Adrenal gland (tissue), 12 donors: ENCODE results near the gene ARHGAP21. TPM values are rescaled to one million over a fixed set of nuclear protein-coding genes. Genes with fewer than 3 reads are reported as not detected.

ENCODE experiments used
- DNase-seq, 7 donors: peaks; one replicate each; pipeline ENCODE4 v3.0.0-alpha.2; 2019 to 2020
- H3K27ac ChIP-seq, 5 donors: fragments of 200-600 bp; sonication (generic) in 4 of 5; 1 replicate in 3 of 5; 2 replicates in 2 of 5; pipeline versions ENCODE4 v1.5.1 to v1.8.0; 2016 to 2020; ENCODE audit warnings: mild to moderate bottlenecking in 1 of 5
- H3K27me3 ChIP-seq: fragments of 200-600 bp; 2 replicates; pipeline ENCODE4 v1.8.0; 2021
- H3K36me3 ChIP-seq, 2 donors: fragments of 200-600 bp; replicated peaks in 1 of 2; 1 replicate in 1 of 2; 2 replicates in 1 of 2; pipeline versions ENCODE4 v1.5.1 to v1.8.0; 2018 to 2022
- H3K4me1 ChIP-seq, 2 donors: fragments of 200-600 bp; replicated peaks in 1 of 2; 1 replicate in 1 of 2; 2 replicates in 1 of 2; pipeline versions ENCODE4 v1.5.1 to v1.8.0; 2018 to 2021
- H3K4me3 ChIP-seq, 4 donors: fragments of 200-600 bp; sonication (generic) in 3 of 4; one replicate each; pipeline ENCODE4 v1.5.1; 2016 to 2018
- H3K9me3 ChIP-seq, 3 donors: fragments of 200-600 bp; sonication (generic) in 1 of 3; replicated peaks in 1 of 3; 1 replicate in 2 of 3; 2 replicates in 1 of 3; pipeline versions ENCODE4 v1.5.1 to v1.8.0; 2016 to 2021
- POLR2A ChIP-seq, 2 donors: fragments of 450-650 bp; IDR thresholded peaks; one replicate each; pipeline ENCODE4 v1.6.1; 2017; ENCODE audit warnings: antibody characterized with exemption in 2 of 2, mild to moderate bottlenecking in 2 of 2, moderate library complexity in 1 of 2
- WGBS, 4 donors: extraction: QIAGEN DNeasy Blood & Tissue Kit in 2 of 4; methylation state at CpG; one replicate each; pipeline versions ENCODE4 v1.1.5 to v1.1.7; 2013 to 2017; 5-methylcytosine and 5-hydroxymethylcytosine counted together
- intact Hi-C, 2 donors: fragments of 100-400 bp; cut with DNase I; formaldehyde crosslinking; loops; one replicate each; pipeline versions ENCODE4 v1.14.1 to v1.15.0; 2022 to 2023
- polyA plus RNA-seq, 3 donors: library from polyadenylated mRNA; stranded (reverse); fragments of 200-250 nt in 2 of 3; fragments of 350-450 nt in 1 of 3; fragmentation: Illumina TruSeq in 1 of 3; extraction: RNeasy Lipid Tissue Mini Kit (QIAGEN cat#74804) in 1 of 3; gene quantifications; one replicate each; pipeline ENCODE4 v1.2.3, GENCODE V29; 2013 to 2014
- total RNA-seq, 9 donors: library from RNA; depleted of rRNA in 4 of 9; stranded (reverse); fragments of >200 nt in 4 of 9; fragments of 120-200 nt in 1 of 9; fragmentation: NEBNext Ultra II Directional in 1 of 9; extraction: Animal tissue kit (Norgen Biotek cat#: 25700) in 1 of 9; gene quantifications; one replicate each; pipeline versions ENCODE4 v1.1.0 to v1.2.4, GENCODE V29; 2013 to 2023
- TF ChIP-seq, protein P1 (sequence below), 6 experiments: fragments of 450-650 bp in 4 of 6; fragments of 200-600 bp in 2 of 6; sonication (generic) in 1 of 6; IDR thresholded peaks; 1 replicate in 5 of 6; 2 replicates in 1 of 6; pipeline versions ENCODE4 v1.5.1 to v1.8.0; 2016 to 2021; ENCODE audit warnings: antibody characterized with exemption in 6 of 6, mild to moderate bottlenecking in 2 of 6, moderate library complexity in 1 of 6
- donor health status: healthy with polysubstance abuse.
- donor health status: Bipolar disorder and iron deficiency.
- donor health status: DM: yes; HTN: yes; CAD: no.
- donor health status: DM: no; HTN: no; CAD: no.
- donor health status: DM: no; HTN: no; CAD: no.
- donor health status: DM: yes; HTN: yes; CAD: no.

ARHGAP21 gene
- total and polyA plus RNA-seq, 12 donors, result 45.2 to 160 (median 107) TPM

- WGBS, 4 donors, result 41 to 50% (median 45%) methylated on average over 3 of the region's 3 CpGs
- intact Hi-C loops, result no loop called here
- Histone ChIP-seq H3K4me3 (peak overlapping the region in 1 of 4 donors; percentile 2), H3K4me1 (peaks cover 19 to 48% of the 10 kb centered on the region in 2 donors), H3K9me3 (no peaks in the 10 kb centered on the region), H3K27me3 (no peaks in the 10 kb centered on the region), H3K27ac (peak overlapping the region in 4 of 5 donors; percentile 51 to 73 (median 59)), H3K36me3 (no peaks in the 10 kb centered on the region)
- TF ChIP-seq, protein P1, sequence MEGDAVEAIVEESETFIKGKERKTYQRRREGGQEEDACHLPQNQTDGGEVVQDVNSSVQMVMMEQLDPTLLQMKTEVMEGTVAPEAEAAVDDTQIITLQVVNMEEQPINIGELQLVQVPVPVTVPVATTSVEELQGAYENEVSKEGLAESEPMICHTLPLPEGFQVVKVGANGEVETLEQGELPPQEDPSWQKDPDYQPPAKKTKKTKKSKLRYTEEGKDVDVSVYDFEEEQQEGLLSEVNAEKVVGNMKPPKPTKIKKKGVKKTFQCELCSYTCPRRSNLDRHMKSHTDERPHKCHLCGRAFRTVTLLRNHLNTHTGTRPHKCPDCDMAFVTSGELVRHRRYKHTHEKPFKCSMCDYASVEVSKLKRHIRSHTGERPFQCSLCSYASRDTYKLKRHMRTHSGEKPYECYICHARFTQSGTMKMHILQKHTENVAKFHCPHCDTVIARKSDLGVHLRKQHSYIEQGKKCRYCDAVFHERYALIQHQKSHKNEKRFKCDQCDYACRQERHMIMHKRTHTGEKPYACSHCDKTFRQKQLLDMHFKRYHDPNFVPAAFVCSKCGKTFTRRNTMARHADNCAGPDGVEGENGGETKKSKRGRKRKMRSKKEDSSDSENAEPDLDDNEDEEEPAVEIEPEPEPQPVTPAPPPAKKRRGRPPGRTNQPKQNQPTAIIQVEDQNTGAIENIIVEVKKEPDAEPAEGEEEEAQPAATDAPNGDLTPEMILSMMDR (IDR thresholded peaks at IDR 0.05), result no peak
- TF ChIP-seq POLR2A (IDR thresholded peaks at IDR 0.05), result no peak
- DNase-seq, result no peak
Observed at GRCh38 chr10:24680647-24681524, 42.8 kb downstream of the ARHGAP21 start.

DNA sequence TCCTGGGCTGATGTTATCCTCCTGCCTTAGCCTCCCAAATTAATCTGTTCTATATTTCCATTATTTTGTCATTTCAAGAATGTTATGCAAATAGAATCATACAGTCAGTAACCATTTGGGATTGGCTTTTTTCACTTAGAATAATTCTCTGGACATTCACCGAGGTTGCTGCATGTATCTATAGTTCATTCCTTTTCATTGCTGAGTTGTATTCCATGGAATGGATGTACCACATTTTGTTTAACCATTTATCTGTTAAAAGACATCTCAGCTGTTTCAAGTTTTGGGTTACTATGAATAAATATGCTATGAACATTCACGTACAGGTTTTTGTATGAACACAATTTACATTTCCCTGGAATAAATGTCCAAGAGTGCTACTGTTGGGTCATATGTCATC, 44.9 kb downstream of the ARHGAP21 start:
- TF ChIP-seq, protein P1 (IDR thresholded peaks at IDR 0.05), result no peak
- TF ChIP-seq POLR2A (IDR thresholded peaks at IDR 0.05), result no peak
- intact Hi-C loops, result no loop called here
- 94 to 99% (median 98%) methylated on average over 2 of the region's 2 CpGs for WGBS, 4 donors
- Histone ChIP-seq H3K9me3 (no peaks in the 10 kb centered on the region), H3K27me3 (no peaks in the 10 kb centered on the region), H3K36me3 (no peaks in the 10 kb centered on the region), H3K4me3 (no peak overlapping the region), H3K27ac (no peak overlapping the region), H3K4me1 (peaks cover 21 to 50% of the 10 kb centered on the region in 2 donors)
- no peak for DNase-seq

DNA sequence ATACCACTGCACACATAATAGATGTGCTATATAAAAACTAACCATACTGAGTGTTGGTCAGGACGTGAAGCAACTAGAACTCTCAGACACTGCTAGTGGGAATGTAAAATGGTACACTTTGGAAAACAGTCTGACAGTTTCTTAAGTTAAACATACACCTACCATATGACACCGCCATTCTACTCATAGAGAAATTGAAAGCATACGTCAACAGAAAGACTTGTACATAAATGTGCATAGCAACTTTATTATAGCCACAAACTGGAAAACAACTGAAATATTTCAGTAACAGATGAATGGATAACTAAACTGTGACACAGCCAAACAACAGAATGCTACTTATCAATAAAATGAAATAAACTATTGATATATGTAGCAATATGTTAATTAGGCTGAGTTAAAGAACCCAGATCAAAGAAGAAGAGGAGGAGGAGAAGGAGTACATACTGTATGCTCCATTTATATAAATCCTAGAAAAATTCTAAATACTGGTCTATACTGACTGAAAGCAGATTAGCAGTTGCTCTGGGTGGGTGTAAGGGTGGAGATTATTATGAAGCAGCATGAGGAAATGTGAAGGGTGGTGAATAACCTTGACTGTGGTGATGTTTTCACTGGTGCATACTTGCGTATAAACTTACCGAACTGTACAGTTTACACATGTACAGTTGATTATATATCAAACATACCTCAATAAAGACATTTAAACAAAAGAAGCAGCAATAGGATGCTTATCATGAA, 48.6 kb downstream of the ARHGAP21 start:
- H3K27ac ChIP-seq, result no peak overlapping the region
- H3K4me1 ChIP-seq, result peaks cover 12 to 24% of the 10 kb centered on the region in 2 donors
- no peak for TF ChIP-seq POLR2A (IDR thresholded peaks at IDR 0.05)
- TF ChIP-seq, protein P1 (IDR thresholded peaks at IDR 0.05), result no peak
- intact Hi-C loops, result no loop called here
- WGBS, 4 donors, result 88 to 94% (median 89%) methylated on average over 5 of the region's 5 CpGs
- no peaks in the 10 kb centered on the region for H3K36me3 ChIP-seq
- no peaks in the 10 kb centered on the region for H3K9me3 ChIP-seq
- no peak overlapping the region for H3K4me3 ChIP-seq
- no peaks in the 10 kb centered on the region for H3K27me3 ChIP-seq
- no peak for DNase-seq

GRCh38 chr10:24670964-24671670, 52.6 kb downstream of the ARHGAP21 start:
- no peak for DNase-seq
- intact Hi-C loops, result no loop called here

More at GRCh38 chr10:24670964-24671670, 52.6 kb downstream of the ARHGAP21 start:
- Histone ChIP-seq H3K4me1 (peaks cover 21 to 27% of the 10 kb centered on the region in 2 donors), H3K36me3 (no peaks in the 10 kb centered on the region), H3K4me3 (no peak overlapping the region), H3K27me3 (no peaks in the 10 kb centered on the region), H3K27ac (peak overlapping the region in 1 of 5 donors; percentile 19), H3K9me3 (no peaks in the 10 kb centered on the region)
- TF ChIP-seq, protein P1 (IDR thresholded peaks at IDR 0.05), result no peak
- no peak for TF ChIP-seq POLR2A (IDR thresholded peaks at IDR 0.05)
- WGBS, 4 donors, result 80 to 97% (median 95%) methylated on average over 3 of the region's 3 CpGs
